Right atrium auricular region (tissue), 2 donors: ENCODE data around the gene CLDN18. TPM values are rescaled to one million over a fixed set of nuclear protein-coding genes. Genes with fewer than 3 reads are reported as not detected.

ENCODE experiments used
- DNase-seq: peaks from one replicate; pipeline ENCODE4 v3.0.0-alpha.2; 2019; ENCODE audit warnings: low spot score
- H3K27ac ChIP-seq, 2 donors: fragments of 200-600 bp; sonication (generic); 1 replicate in 1 of 2; 2 replicates in 1 of 2; pipeline ENCODE4 v1.5.1; 2016 to 2019
- H3K27me3 ChIP-seq, 2 donors: fragments of 200-600 bp; sonication (generic); one replicate each; pipeline versions ENCODE4 v1.5.1 to v1.6.0; 2017 to 2019
- H3K36me3 ChIP-seq: fragments of 200-600 bp; sonication (generic); one replicate; pipeline ENCODE4 v1.5.1; 2016
- H3K4me1 ChIP-seq, 2 donors: fragments of 200-600 bp; sonication (generic); one replicate each; pipeline versions ENCODE4 v1.5.1 to v1.6.0; 2017 to 2019
- H3K4me3 ChIP-seq, 2 donors: fragments of 200-600 bp; sonication (generic); 1 replicate in 1 of 2; 2 replicates in 1 of 2; pipeline ENCODE4 v1.5.1; 2017 to 2019; ENCODE audit warnings: mild to moderate bottlenecking in 1 of 2, moderate library complexity in 1 of 2
- H3K9me3 ChIP-seq, 2 donors: fragments of 200-600 bp; sonication (generic); one replicate each; pipeline ENCODE4 v1.5.1; 2019
- CTCF ChIP-seq, 2 donors: fragments of 200-600 bp; sonication (generic); IDR thresholded peaks; one replicate each; pipeline ENCODE4 v1.5.1; 2019; ENCODE audit warnings: antibody characterized with exemption in 2 of 2
- total RNA-seq, 2 donors: library from RNA; depleted of rRNA; stranded (reverse); fragments of >200 nt; gene quantifications; one replicate each; pipeline ENCODE4 v1.1.0, GENCODE V29; 2016

The CLDN18 gene
- total RNA-seq, 2 donors from 2014 or later = 0.12 to 21.0 TPM

DNA sequence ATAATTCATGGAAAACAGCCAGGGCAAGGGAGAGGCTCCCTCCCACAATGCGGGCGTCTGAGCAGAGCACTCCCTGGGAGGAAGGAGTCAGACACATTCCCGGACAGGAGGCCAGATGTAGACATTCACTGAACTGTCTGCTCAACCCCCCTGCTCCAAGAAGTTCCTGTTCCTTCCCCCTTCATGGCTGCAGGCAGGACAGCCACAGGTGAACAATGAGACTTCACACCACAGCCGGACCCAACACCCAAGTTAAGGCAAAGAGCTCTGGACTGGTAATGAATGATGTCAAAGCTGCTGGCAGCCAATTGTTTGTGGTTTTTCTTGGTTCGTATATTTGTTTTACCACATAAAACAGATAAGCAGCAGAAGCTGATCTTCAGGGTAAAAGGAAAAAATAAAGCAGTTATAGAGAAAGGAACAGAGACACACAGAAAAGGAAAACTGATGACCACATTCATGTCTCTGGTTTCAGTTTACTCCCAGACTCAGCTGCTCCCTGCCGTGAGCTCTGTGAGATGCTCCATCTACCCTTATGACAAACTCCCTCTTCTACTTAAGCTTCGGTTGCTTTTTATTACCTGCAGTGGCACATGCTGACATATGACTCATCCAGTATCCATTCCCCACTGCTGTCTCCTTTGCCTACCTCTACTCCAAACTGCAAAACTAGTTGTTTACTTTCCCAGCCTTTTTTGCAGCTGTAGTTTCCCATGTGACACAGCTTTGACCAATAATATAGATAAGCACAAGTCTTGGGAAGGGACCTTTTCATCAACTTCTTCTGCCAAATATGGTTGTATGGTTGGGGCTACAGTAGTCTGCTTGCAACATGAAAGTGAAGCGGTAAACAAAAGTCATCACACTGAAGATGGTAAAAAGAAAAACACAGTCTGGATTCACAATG, 72.4 kb downstream of the CLDN18 start:
- peak; percentile 62 for DNase-seq
- Histone ChIP-seq H3K4me3 (no peak overlapping the region), H3K36me3 (peaks cover 32% of the 10 kb centered on the region), H3K27ac (peak overlapping the region in 1 of 2 donors; percentile 72), H3K9me3 (no peaks in the 10 kb centered on the region), H3K27me3 (no peaks in the 10 kb centered on the region), H3K4me1 (no peaks in the 10 kb centered on the region)
- no peak for TF ChIP-seq CTCF (IDR thresholded peaks at IDR 0.05)

DNA sequence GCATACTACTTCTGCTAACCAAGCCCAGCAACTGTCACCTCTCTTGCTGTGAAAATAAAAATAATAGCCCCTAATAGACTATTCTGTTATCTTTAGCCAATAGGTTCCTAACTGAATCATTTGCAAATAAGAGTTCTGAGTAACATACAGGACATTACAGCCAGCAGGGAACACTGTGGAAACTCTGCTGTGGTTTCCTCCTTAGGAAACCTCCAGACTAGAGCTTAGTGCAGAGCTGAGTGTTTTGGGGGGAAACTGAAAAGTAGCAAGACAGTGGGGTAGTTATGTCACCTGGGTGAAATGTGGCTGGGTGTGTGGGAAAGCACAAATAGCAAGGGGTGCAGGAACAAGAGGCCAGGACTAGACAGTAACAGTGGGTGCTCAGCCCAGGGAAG, 73.0 kb downstream of the CLDN18 start:
- TF ChIP-seq CTCF (IDR thresholded peaks at IDR 0.05) = no peak
- peaks cover 32% of the 10 kb centered on the region for H3K36me3 ChIP-seq
- no peaks in the 10 kb centered on the region for H3K4me1 ChIP-seq
- H3K27ac ChIP-seq = peak overlapping the region in 1 of 2 donors; percentile 72
- no peaks in the 10 kb centered on the region for H3K27me3 ChIP-seq
- H3K9me3 ChIP-seq = no peaks in the 10 kb centered on the region
- no peak overlapping the region for H3K4me3 ChIP-seq
- DNase-seq = no peak

Other genes starting within 250 kb of the CLDN18 start
- not detected for gene SOX14, start 245.8 kb upstream of the CLDN18 start, total RNA-seq
- gene DZIP1L, start 105.4 kb downstream of the CLDN18 start, total RNA-seq = 1 to 10 TPM; 4.0 to 4.6 TPM
- not detected for gene A4GNT, start 122.2 kb downstream of the CLDN18 start, total RNA-seq
- gene DBR1, start 164.8 kb downstream of the CLDN18 start, total RNA-seq = 1 to 10 TPM; 6.9 to 8.1 TPM
- 10 to 100 TPM; 28.6 to 33.8 TPM for gene ARMC8, start 177.1 kb downstream of the CLDN18 start, total RNA-seq